Measurements from ENCODE around the gene MCRS1.

DNA sequence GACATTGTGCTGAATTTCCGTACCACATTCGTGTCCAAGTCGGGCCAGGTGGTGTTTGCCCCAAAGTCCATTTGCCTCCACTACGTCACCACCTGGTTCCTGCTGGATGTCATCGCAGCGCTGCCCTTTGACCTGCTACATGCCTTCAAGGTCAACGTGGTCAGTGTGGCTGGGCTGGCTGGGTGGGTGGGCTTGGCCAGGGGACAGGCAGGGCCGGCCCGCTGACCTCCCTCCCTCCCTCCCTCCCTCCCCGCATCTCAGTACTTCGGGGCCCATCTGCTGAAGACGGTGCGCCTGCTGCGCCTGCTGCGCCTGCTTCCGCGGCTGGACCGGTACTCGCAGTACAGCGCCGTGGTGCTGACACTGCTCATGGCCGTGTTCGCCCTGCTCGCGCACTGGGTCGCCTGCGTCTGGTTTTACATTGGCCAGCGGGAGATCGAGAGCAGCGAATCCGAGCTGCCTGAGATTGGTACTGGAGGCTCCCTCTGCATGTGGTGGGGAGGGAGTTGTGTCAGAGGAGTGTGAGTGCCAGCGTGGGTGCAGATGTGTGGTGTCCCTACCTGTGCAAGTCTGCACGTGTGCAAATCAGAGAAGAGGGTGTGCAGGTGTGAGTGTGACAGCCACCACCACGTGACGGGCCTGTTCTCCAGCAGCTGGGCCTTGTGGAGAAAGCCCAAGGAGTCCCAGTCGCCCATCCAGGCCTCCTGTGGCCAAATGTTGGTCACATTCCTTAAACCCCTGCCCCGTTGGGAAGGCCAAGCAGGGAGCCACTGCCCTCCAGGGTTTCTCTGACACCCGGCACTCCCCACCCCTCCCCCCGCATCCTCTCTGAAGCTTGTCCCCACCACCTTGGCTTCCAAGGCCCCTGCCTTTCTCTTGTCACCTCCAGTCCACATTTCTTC is 23.8 kb downstream of the MCRS1 start:
- TF ChIP-seq CTCF (IDR thresholded peaks at IDR 0.05): no peak
- no peak for TF ChIP-seq POLR2A (IDR thresholded peaks at IDR 0.05)
- no peak for TF ChIP-seq EP300 (IDR thresholded peaks at IDR 0.05)
- TF ChIP-seq POLR2AphosphoS5 (IDR thresholded peaks at IDR 0.05): no peak

Measured in upper lobe of left lung (tissue), 4 donors.